T-helper 22 cell (primary cell): ENCODE measurements around the gene MAP3K15.

ENCODE experiments used
- DNase-seq: peaks from one replicate; pipeline ENCODE4 v3.0.0-alpha.2; 2020; ENCODE audit warnings: low read depth

MAP3K15 gene

DNA sequence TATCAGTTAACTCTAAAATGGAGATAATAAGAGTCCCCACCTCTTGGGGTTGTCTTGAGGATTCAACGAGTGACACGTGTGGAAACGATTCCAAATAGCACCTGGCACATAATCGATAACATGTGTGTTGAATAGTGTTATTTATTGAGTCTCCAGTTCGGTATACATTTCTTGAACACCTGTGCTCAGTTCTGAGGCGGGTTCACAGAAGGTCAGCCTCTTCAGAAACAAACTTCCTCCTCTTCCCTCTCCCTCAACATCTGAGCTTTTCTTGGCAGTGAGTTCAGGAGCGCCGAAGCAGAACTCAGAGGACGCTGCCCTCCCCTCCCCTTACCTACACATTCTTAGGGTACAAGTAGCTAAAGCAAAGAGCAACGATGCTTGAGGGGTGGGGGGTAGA is 170.6 kb downstream of the MAP3K15 start:
- DNase-seq, result no peak

DNA sequence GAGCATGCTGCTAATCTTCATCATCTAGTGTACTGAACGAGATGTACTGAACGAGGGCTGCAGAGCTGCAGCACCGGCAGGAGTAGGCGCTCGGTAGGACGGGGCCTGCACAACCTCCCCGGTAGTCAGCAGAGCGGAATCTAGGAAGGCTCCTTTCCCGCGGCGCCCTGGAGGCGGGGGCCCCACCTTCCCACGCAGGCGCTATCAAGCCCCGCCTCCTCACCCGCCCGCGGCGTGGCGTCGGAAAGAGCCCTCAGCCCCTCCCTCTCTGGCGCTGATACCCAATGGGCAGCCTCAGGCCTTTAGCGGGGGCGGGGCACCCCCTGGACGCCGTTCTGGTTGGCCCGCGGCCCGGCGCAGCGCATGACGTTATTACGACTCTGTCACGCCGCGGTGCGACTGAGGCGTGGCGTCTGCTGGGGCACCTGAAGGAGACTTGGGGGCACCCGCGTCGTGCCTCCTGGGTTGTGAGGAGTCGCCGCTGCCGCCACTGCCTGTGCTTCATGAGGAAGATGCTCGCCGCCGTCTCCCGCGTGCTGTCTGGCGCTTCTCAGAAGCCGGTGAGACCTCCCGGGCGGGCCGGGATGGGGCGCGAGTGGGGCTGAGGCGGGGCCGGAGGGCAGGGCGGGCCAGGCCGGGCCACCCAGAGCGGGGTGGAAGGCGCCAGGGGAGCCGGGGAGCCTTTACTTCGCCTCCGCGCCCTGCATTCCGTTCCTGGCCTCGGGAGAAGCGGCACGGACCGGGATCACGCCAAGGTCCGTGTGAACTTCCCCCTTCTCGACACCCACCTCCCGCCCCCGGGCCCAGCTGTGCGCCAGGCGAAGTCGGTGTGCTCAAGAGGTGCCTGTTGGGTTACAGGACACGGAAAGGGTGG is 171.5 kb downstream of the MAP3K15 start, which contains the start of gene PDHA1:
TSS of gene PDHA1 (plus strand) at position 393 of the 874 bp plus-strand sequence. CDS start at position 504, 111 bp downstream.
- DNase-seq, result peak; percentile 84

DNA sequence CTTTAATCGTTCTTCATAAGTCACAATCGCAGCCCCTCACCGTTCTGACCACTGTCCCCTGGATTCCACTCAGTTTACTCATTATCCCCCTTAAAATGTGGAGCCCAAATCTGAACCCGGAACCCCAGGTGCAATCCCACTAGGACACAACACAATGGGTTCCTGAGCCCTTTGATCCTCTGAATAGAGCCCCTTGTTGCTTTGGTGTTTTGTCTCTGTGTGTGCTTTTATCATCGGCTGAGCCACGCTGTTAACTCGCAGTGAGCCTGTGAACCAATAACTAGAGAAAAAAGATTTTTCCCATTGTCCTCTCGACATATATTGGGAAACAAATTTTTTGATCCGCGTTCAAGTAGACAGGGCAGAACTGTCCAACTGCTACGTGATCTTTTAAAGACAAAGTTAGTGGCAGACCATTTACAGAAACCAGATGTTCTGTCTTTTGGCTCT is 172.2 kb downstream of the MAP3K15 start:
- DNase-seq, result no peak

DNA sequence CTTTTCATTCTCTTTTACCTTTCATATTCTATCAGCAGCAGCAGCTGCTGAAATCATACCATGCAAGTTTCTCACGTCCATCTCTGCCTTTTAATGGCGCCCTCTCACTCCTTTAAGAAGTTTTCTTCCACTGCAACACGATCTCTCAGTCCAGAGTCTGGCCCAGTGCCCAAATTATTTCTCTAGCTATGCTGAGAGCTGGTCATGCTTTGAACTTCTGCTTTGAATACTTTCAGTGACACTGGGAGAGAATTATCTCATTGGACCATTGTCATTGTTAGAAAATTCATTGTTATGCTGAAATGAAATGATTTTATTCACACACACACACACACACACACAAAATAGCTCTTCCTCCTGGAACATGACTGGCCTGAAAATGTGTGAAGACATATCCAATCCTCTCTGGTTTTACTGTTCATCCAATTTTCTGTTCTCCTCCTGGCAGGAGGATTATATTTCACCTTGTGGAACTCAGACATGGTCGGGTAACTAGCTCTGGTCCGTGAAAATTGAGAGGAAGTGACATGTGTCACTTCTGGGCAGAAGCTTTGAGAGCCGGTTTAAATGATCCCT is 172.9 kb downstream of the MAP3K15 start:
- no peak for DNase-seq

DNA sequence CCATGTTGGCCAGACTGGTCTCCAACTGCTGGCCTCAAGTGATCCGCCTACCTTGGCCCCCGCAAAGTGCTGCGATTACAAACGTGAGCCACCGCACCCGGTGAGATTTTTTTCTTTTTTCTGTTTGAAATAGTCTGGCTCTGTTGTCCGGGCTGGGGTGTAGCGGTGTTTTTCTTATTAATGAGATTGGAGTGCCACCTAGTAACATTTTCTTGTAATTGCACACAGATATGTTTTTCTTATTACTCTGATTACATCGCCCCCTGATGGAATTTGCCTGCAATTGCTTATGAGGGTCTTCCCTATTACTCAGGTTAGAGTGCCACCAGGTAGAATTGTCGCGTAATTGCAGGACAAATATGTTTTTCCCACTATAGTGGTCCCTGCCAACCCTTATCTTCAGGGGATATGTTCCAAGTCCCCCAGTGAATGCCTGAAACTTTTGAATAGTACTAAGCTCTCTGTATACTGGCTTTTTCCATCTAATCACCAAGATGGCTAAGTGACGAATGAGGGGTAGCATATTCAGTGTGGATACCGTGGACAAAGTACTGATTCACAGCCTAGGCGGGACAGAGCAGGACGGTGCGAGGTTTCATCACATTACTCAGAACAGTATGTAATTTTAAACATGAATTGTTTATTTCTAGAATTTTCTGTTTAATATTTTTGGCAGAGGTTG is 180.2 kb downstream of the MAP3K15 start:
- no peak for DNase-seq

DNA sequence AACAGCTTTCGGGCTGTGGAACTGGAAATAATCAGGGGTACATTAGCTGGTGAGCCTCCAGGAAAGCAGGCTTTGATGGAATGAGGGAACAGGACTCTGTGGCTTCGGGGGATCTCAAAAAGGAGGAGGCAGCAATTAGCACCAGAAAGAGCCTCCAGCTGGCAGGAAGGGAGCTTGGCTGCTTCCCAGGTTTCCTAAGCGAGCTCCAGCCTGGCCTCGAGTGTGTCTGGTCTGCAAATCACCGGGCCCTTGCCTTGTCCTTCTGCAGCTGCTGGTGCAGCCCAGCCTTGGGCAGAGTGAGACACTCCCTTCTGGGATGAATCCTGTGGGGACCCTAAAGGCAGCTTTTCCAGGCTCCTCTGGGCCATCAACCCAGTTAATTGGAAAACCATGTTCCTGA is 182.3 kb downstream of the MAP3K15 start:
- no peak for DNase-seq

DNA sequence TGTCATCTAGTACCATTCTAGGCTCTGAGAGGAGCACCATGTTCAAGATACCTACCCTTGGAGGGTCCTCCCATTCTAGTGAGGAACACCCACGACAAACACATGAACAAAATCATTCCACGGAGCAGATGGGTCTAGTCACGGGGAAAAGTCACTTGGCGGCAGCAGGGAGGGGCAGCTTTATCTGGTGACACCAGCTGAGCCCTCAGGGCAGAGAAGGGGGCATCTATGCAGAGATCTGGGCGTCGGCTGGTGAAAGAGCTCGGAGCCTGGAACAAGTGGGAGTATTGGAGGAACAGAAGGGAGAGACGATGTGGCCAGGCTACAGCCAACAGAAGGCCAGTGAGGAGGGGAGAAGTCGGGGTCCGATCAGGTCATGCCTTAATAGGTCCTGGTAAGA is 183.5 kb downstream of the MAP3K15 start:
- DNase-seq, result no peak

DNA sequence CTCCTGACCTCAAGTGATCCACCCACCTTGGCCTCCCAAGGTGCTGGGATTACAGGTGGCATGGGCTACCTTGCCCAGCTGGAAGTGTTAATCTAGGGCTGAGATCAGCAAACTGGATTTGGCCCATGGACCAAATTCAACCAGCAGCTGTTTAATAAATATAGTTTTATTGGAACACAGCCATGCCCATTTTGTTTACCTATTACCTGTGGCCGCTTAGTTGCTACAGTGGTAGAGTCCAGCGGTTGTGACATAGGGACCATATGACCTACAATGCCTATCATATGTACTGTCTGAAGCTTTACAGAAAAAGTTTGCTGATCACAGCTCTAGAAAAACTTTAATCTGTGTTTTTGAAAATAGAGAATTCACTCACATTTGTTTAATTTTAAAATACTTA is 188.7 kb downstream of the MAP3K15 start:
- no peak for DNase-seq
